GM23338 (cell line): ENCODE data around the gene KLHL26. TPM values are rescaled to one million over a fixed set of nuclear protein-coding genes. Genes with fewer than 3 reads are reported as not detected.

Experiments used
- ATAC-seq: fragments of 200-7000 bp; cut with Tn5 transposase; 3 replicates; pipeline ENCODE4 v1.9.1; 2020
- DNase-seq: peaks from one replicate; pipeline ENCODE4 v3.0.0-alpha.2; 2015; ENCODE audit warnings: low spot score
- H2AFZ ChIP-seq: fragments of 200-600 bp; sonication (generic); 2 replicates; pipeline ENCODE4 v1.8.0; 2016; ENCODE audit warnings: antibody characterized with exemption, mild to moderate bottlenecking, moderate library complexity
- H3F3A ChIP-seq: fragments of 200-600 bp; sonication (generic); replicated peaks from 2 replicates; pipeline ENCODE4 v1.8.0; 2017; ENCODE audit warnings: antibody characterized with exemption, mixed run types, low read depth
- H3K27ac ChIP-seq: fragments of 200-600 bp; sonication (generic); 2 replicates; pipeline ENCODE4 v1.6.1; 2016; ENCODE audit warnings: low read depth
- H3K27me3 ChIP-seq: fragments of 200-600 bp; sonication (generic); 2 replicates; pipeline ENCODE4 v1.8.0; 2016; ENCODE audit warnings: mild to moderate bottlenecking, mixed run types, moderate library complexity; ENCODE audit not compliant: insufficient read depth
- H3K36me3 ChIP-seq: fragments of 200-600 bp; sonication (generic); 2 replicates; pipeline ENCODE4 v1.8.0; 2016; ENCODE audit warnings: mild to moderate bottlenecking; ENCODE audit not compliant: insufficient read depth
- H3K4me1 ChIP-seq: fragments of 200-600 bp; sonication (generic); 2 replicates; pipeline ENCODE4 v1.8.0; 2016; ENCODE audit warnings: mild to moderate bottlenecking, moderate library complexity; ENCODE audit not compliant: insufficient read depth
- H3K4me2 ChIP-seq: fragments of 200-600 bp; sonication (generic); 2 replicates; pipeline ENCODE4 v1.7.1; 2017; ENCODE audit warnings: mixed run types
- H3K4me3 ChIP-seq: fragments of 200-600 bp; sonication (generic); 2 replicates; pipeline ENCODE4 v1.6.1; 2016; ENCODE audit warnings: mixed run types
- H3K79me2 ChIP-seq: fragments of 200-600 bp; sonication (generic); replicated peaks from 2 replicates; pipeline ENCODE4 v1.8.0; 2017; ENCODE audit warnings: mild to moderate bottlenecking; ENCODE audit not compliant: insufficient read depth
- H3K9me2 ChIP-seq: fragments of 200-600 bp; sonication (generic); 2 replicates; pipeline ENCODE4 v1.8.0; 2017; ENCODE audit not compliant: insufficient read depth
- H4K20me1 ChIP-seq: fragments of 200-600 bp; sonication (generic); replicated peaks from 2 replicates; pipeline ENCODE4 v1.8.0; 2017; ENCODE audit warnings: mild to moderate bottlenecking; ENCODE audit not compliant: insufficient read depth
- H3K27ac Mint-ChIP-seq: 2 replicates; pipeline ENCODE4 v1.8.0; 2020; ENCODE audit warnings: inconsistent platforms, mild to moderate bottlenecking, moderate library complexity, mixed read lengths
- H3K27me3 Mint-ChIP-seq: 3 replicates; pipeline ENCODE4 v1.8.0; 2022; ENCODE audit warnings: low read depth, mild to moderate bottlenecking, moderate library complexity, mixed read lengths, inconsistent platforms; ENCODE audit not compliant: insufficient read depth, poor library complexity
- H3K36me3 Mint-ChIP-seq: 3 replicates; pipeline ENCODE4 v1.8.0; 2021; ENCODE audit warnings: low read depth, mild to moderate bottlenecking, inconsistent platforms, moderate library complexity, mixed read lengths
- H3K4me1 Mint-ChIP-seq: 3 replicates; pipeline ENCODE4 v1.8.0; 2020; ENCODE audit warnings: mild to moderate bottlenecking, inconsistent platforms, mixed read lengths
- H3K4me3 Mint-ChIP-seq: 3 replicates; pipeline ENCODE4 v1.8.0; 2021; ENCODE audit warnings: moderate library complexity, mild to moderate bottlenecking, inconsistent platforms, mixed read lengths
- H3K9me3 Mint-ChIP-seq: 3 replicates; pipeline ENCODE4 v1.8.0; 2020; ENCODE audit warnings: moderate library complexity, mild to moderate bottlenecking, inconsistent platforms, mixed read lengths
- CREB1 ChIP-seq: fragments of 250-450 bp; sonication (Bioruptor Pico); IDR thresholded peaks from 2 replicates; pipeline ENCODE4 v1.5.0; 2020; ENCODE audit warnings: low read depth, mild to moderate bottlenecking, moderate library complexity
- ETS1 ChIP-seq: IDR thresholded peaks from 2 replicates; pipeline ENCODE4 v1.6.1; 2016; ENCODE audit warnings: antibody characterized with exemption
- NANOG ChIP-seq: IDR thresholded peaks from 2 replicates; pipeline ENCODE4 v1.6.1; 2016; ENCODE audit warnings: antibody characterized with exemption, borderline replicate concordance
- STAT1 ChIP-seq: IDR thresholded peaks from one replicate; pipeline ENCODE4 v1.6.1; 2016; ENCODE audit warnings: antibody characterized with exemption; ENCODE audit not compliant: unreplicated experiment
- ZNF462 ChIP-seq: fragments of 250-450 bp; sonication (Bioruptor Pico); IDR thresholded peaks from 2 replicates; pipeline ENCODE4 v1.5.0; 2020; ENCODE audit warnings: mild to moderate bottlenecking, moderate library complexity
- polyA plus RNA-seq: library from polyadenylated mRNA; unstranded; fragments of >200 nt; fragmentation: Nextera tagmentation; extraction: Ambion mirVana; gene quantifications from 2 replicates; pipeline ENCODE4 v1.2.1, GENCODE V29; 2016
- total RNA-seq: library from RNA; depleted of rRNA; stranded (reverse); fragments of >200 nt; shearing (Covaris generic); gene quantifications from 2 replicates; pipeline ENCODE4 v1.2.3, GENCODE V29; 2014

The KLHL26 gene
- total and polyA plus RNA-seq, 2 experiments from 2014 or later = 3.6 to 11.2 TPM

GRCh38 chr19:18595475-18595874, 41.4 kb upstream of the KLHL26 start:
- H3K27me3 ChIP-seq = peaks cover 18% of the 10 kb centered on the region; the same call in 1 of the 2 replicates
- DNase-seq = no peak
- H3K27ac ChIP-seq = no peak overlapping the region
- no peak overlapping the region for H2AFZ ChIP-seq
- H3K36me3 ChIP-seq = no peaks in the 10 kb centered on the region; the same call in 1 of the 2 replicates
- H3K4me1 ChIP-seq = peaks cover 46% of the 10 kb centered on the region
- peaks cover 15% of the 10 kb centered on the region; the same call in 2 of the 3 replicates for H3K36me3 Mint-ChIP-seq
- no peak overlapping the region for H3K27ac Mint-ChIP-seq
- H3K4me3 Mint-ChIP-seq = peak overlapping the region; percentile 61; the same call in 2 of the 3 replicates
- peak overlapping the region; percentile 94 for H3K4me2 ChIP-seq
- H3K9me2 ChIP-seq = no peaks in the 10 kb centered on the region
- H3K4me3 ChIP-seq = no peak overlapping the region; the same call in 1 of the 2 replicates
- peaks cover 46% of the 10 kb centered on the region for H3K27me3 Mint-ChIP-seq
- peaks cover 46% of the 10 kb centered on the region for H3K4me1 Mint-ChIP-seq
- ATAC-seq = no peak
- H4K20me1 ChIP-seq = no peaks in the 10 kb centered on the region; the same call in 1 of the 2 replicates
- TF ChIP-seq STAT1 (no peak), NANOG (no peak), ZNF462 (no peak), ETS1 (no peak), CREB1 (no peak)
- peaks cover 47% of the 10 kb centered on the region for H3F3A ChIP-seq
- H3K9me3 Mint-ChIP-seq = 0 out of 3 replicates have a peak, but pooled peaks cover 2% of the 10 kb centered on the region
- peaks cover 3% of the 10 kb centered on the region; the same call in 1 of the 2 replicates for H3K79me2 ChIP-seq
